Skeletal muscle tissue (tissue), 4 donors: ENCODE measurements around the gene GOLGB1. TPM values are rescaled to one million over a fixed set of nuclear protein-coding genes. Genes with fewer than 3 reads are reported as not detected.

Source experiments
- H3K27ac ChIP-seq: one replicate; pipeline ENCODE4 v1.7.0; 2013; ENCODE audit warnings: mild to moderate bottlenecking, low read depth, low read length, inconsistent platforms
- H3K27me3 ChIP-seq, 3 donors: one replicate each; pipeline ENCODE4 v1.7.0; 2013; ENCODE audit warnings: low read length in 3 of 3; ENCODE audit not compliant: control insufficient read depth in 3 of 3, insufficient read depth in 3 of 3
- H3K36me3 ChIP-seq, 3 donors: one replicate each; pipeline ENCODE4 v1.7.0; 2013; ENCODE audit warnings: low read length in 3 of 3; ENCODE audit not compliant: control insufficient read depth in 3 of 3, insufficient read depth in 3 of 3
- H3K4me1 ChIP-seq, 3 donors: one replicate each; pipeline ENCODE4 v1.7.0; 2013; ENCODE audit warnings: low read length in 3 of 3, mild to moderate bottlenecking in 3 of 3; ENCODE audit not compliant: control insufficient read depth in 3 of 3, insufficient read depth in 3 of 3
- H3K4me3 ChIP-seq, 3 donors: one replicate each; pipeline ENCODE4 v1.7.0; 2013; ENCODE audit warnings: low read length in 3 of 3
- H3K9ac ChIP-seq, 3 donors: one replicate each; pipeline ENCODE4 v1.7.0; 2013; ENCODE audit warnings: low read length in 3 of 3, mild to moderate bottlenecking in 3 of 3, moderate library complexity in 2 of 3, low read depth in 1 of 3
- H3K9me3 ChIP-seq, 3 donors: one replicate each; pipeline ENCODE4 v1.7.0; 2013; ENCODE audit warnings: low read length in 3 of 3; ENCODE audit not compliant: control insufficient read depth in 3 of 3
- total RNA-seq: library from RNA; depleted of rRNA; stranded (reverse); fragments of >200 nt; gene quantifications from one replicate; pipeline ENCODE4 v1.2.3, GENCODE V29; 2014
- donor health status: Osteomylitis.

Gene GOLGB1
- total RNA-seq, 1 donor from 2014 or later, result 20.4 TPM

DNA sequence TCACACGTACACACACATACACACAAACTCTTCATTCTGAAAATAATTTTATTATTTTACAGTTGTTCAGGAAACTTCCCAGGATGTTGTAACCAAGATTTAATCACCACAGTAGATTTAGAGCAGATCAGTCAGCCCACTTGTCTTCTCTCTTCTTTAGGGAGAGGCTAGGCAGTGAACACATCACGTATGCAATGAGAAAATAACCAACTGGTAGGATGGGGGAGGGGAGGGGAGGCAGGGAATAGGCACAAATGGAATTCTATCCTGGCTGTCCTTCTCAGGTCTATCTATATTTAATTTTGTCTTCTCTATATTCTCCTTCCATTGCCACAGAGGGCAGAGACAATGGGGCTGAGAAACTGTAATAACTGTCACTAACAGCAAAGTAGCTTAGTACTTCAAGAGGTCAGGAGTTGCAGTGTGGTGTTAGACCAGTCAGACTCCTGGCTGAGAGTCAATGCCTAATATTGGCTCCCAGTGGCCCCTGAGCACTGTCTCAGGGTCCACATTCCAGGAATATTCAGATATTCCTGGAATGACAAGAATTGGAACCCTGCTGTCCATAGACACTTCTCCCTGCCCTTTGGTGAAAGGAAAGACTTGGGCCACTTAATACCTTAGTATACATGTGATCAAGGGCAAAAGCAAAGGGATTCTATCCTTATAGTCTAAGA is 86.2 kb downstream of the GOLGB1 start:
- H3K4me3 ChIP-seq, result no peak overlapping the region
- no peaks in the 10 kb centered on the region for H3K27me3 ChIP-seq
- H3K27ac ChIP-seq, result peak overlapping the region; percentile 28
- H3K9me3 ChIP-seq, result no peaks in the 10 kb centered on the region
- peaks cover 6 to 13% (median 8%) of the 10 kb centered on the region in 3 donors for H3K4me1 ChIP-seq
- H3K9ac ChIP-seq, result no peak overlapping the region
- peaks cover 22 to 45% (median 39%) of the 10 kb centered on the region in 3 donors for H3K36me3 ChIP-seq

DNA sequence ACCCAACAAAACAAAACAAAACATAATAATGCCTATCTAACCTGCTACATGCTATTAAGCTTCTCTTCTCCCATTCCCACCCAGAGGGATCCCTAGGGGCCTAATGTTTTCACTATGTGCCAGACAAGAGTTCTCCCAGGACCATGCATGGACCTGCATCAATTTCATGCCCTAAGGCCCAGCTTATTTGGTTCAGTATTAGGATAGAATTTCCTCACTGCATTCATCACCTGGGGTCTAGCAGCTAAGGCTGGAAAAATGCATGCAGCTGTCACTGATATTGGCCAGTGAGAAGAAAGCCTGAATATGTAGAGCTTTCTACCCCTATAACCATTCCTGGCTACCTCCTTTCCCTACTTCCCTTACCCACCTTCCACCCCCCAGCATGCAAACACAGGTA is 86.8 kb downstream of the GOLGB1 start:
- H3K36me3 ChIP-seq, result peaks cover 22 to 40% (median 35%) of the 10 kb centered on the region in 3 donors

DNA sequence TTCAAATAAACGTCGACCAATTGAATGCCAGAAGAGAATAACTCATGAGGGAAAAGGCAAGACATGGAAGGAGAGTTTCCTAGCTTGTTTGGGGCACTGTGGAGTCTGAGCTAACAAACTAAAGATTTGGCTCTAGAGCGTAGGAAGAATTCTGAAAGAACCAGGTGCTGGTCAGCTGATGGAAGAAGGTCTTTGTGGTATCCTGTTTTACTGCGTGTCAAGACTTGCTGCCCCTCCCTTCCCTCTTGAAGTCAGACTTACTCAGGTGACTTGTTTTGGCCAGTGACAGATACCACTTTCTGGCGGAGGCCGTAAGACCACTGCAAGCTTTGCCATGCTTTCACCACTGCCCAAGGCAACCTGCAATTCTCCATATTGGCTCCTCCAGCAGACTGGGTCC is 88.2 kb downstream of the GOLGB1 start:
- H3K27ac ChIP-seq, result peak overlapping the region; percentile 68
- no peak overlapping the region for H3K4me3 ChIP-seq
- H3K9me3 ChIP-seq, result no peaks in the 10 kb centered on the region
- peaks cover 16 to 27% (median 23%) of the 10 kb centered on the region in 3 donors for H3K36me3 ChIP-seq
- H3K27me3 ChIP-seq, result no peaks in the 10 kb centered on the region
- peaks cover 6 to 13% (median 8%) of the 10 kb centered on the region in 3 donors for H3K4me1 ChIP-seq
- no peak overlapping the region for H3K9ac ChIP-seq

More for the DNA sequence above, 86.8 kb downstream of the GOLGB1 start:
- H3K27ac ChIP-seq, result no peak overlapping the region
- peaks cover 6 to 13% (median 8%) of the 10 kb centered on the region in 3 donors for H3K4me1 ChIP-seq
- no peak overlapping the region for H3K4me3 ChIP-seq
- no peaks in the 10 kb centered on the region for H3K27me3 ChIP-seq
- H3K9me3 ChIP-seq, result no peaks in the 10 kb centered on the region
- no peak overlapping the region for H3K9ac ChIP-seq

DNA sequence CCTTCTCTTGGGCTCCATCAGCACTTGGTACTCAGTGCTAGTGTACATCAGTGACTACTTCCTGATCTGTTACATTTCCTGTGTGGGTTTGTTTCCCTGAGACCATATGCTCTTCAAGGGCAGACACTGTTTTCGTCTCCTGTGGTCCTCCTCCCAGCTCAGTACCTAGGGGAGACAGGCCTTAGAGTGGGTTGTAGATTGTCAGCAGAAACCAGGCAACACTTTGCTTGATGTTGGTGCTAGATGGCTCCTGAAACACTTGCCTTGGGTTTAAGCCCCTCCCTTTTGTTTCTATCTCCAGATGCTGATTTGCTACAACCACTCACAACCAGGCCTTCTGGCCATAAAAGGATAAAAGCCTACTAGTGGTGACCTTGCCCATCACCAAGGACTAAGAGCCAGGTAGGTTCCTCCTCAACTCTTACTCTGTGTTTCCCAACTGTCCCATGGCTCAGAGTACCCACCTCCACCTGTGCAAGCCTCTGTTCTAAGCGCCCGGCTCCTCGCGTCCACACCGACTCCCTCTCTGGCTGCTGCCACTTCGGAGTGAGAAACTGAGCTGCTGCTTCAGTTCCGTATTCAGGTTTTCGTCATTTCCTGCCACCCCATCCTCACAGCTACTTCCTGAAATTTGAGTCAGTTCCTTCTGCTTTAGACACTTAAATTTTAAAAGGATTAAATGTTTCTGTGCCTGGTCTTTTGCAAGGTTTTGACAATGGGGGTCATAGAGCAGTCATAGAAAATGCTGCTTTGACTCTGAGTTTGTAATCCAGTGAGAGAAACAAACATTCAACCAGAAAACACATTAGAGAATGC is 89.0 kb downstream of the GOLGB1 start, which contains the start of gene HCLS1:
HCLS1 (minus strand) TSS at position 548 of the 816 bp plus-strand sequence. CDS start 2,556 bp downstream, outside the sequence.
- Histone ChIP-seq H3K4me1 (peaks cover 6 to 13% (median 8%) of the 10 kb centered on the region in 3 donors), H3K4me3 (peak within 1 kb of the TSS; percentile 24 to 67 (median 48)), H3K27ac (peak within 1 kb of the TSS; percentile 68), H3K9me3 (no peaks in the 10 kb centered on the region), H3K9ac (peak within 1 kb of the TSS in 2 of 3 donors; percentile 1 to 17), H3K27me3 (no peaks in the 10 kb centered on the region), H3K36me3 (peaks cover 10 to 21% (median 15%) of the 10 kb centered on the region in 3 donors)

DNA sequence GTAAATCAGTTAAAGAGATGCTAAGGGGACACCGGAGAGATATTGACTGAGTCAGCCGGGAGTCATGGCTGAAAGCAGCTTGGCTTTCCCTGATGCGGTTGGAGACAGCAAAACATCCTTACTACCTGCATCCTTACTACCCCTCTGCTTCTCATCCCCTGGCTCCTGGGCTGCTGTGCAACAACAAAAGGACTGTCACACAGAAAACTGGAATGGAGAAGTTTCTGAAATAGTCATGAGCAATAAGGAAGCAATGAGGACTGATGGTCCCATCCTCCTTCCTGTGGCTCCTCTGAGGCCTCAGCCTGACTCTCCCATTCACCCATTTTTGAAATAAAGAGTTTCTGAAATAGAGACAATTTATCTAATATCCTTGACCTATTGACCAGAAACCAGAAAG is 90.0 kb downstream of the GOLGB1 start:
- Histone ChIP-seq H3K4me3 (peak overlapping the region in 2 of 3 donors; percentile 48 to 67), H3K4me1 (peaks cover 6 to 13% (median 8%) of the 10 kb centered on the region in 3 donors), H3K36me3 (peaks cover 5 to 11% (median 10%) of the 10 kb centered on the region in 3 donors), H3K9ac (no peak overlapping the region), H3K9me3 (no peaks in the 10 kb centered on the region), H3K27me3 (no peaks in the 10 kb centered on the region), H3K27ac (no peak overlapping the region)

DNA sequence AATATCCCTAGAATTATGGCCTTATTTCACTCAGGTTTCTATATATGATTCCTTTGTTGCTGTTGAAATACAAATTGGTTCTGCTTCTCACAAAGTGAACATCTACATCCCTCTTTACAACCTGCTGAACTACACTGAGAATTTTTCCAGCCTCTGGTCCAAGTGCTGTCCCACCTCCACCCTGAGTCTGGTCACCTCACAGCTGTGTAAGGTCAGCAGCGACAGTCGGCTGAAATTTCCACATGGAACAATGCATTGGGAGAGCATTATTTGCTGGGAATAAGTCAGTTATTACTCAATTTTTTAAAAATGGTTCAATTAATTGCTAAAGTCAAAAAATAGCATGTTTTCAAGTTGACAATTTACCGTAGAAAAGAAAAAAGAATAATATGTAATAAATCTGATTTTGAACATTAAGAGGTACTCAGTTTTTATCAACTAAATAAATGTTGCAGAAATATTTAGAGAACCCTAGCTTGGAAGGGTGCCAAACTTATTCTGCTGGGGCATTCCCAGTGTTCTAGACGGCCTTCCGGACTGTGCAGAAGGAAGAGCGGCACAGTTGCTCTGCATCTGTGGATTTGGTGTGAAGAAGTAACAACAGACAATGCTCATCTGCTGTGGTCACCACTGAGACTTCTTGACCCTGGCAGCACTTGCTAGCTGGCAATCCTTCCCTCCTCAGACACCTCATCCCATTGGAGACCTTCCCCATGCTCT is 90.7 kb downstream of the GOLGB1 start:
- Histone ChIP-seq H3K4me1 (peaks cover 6 to 13% (median 8%) of the 10 kb centered on the region in 3 donors), H3K27me3 (no peaks in the 10 kb centered on the region), H3K36me3 (peaks cover 0 to 6% (median 4%) of the 10 kb centered on the region in 3 donors), H3K9ac (no peak overlapping the region), H3K9me3 (no peaks in the 10 kb centered on the region), H3K4me3 (no peak overlapping the region), H3K27ac (no peak overlapping the region)

DNA sequence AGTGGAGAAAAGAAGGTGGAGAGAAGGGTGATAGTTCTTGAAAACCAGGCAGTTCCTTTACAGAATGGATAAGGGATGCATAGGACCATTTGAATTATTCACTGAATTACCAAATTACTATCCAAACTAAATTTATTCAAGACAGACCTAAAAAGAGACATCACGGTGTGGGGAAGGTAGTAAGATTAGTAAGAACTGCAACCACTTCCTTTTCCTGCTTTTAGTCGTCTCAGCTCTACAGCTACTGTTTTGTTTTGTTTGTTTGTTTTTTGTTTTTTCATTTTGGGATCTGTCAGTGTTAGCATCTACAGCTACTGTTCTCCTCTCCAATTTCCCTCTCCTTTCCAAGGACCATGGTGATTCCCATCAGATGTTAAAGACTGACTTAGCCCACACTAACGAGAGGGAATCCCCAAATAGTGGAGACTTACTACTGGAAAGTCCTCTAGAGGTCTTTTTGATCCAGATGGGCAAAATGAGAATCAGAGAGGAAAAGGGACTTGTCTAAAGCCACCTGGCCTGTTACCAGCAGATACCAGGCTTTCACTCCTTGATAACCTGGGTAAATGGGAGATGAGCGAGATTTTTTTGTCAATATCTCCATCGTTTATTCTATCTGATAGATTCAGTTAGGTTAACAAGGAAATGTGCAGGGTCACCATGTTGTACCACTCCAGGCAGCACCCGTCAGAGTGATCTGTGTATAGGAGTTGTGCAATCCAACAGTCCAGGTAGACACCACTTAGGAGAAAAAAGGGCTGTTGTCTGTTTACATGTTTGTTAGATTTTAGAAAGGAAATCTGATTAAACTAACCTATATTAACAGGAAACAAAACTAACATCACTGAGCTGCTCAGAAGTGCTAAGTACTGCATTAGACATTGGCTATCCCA is 94.8 kb downstream of the GOLGB1 start:
- H3K4me1 ChIP-seq, result no peaks in the 10 kb centered on the region
- no peaks in the 10 kb centered on the region for H3K9me3 ChIP-seq
- no peak overlapping the region for H3K27ac ChIP-seq
- no peaks in the 10 kb centered on the region for H3K27me3 ChIP-seq
- no peaks in the 10 kb centered on the region for H3K36me3 ChIP-seq
- H3K9ac ChIP-seq, result no peak overlapping the region
- no peak overlapping the region for H3K4me3 ChIP-seq

DNA sequence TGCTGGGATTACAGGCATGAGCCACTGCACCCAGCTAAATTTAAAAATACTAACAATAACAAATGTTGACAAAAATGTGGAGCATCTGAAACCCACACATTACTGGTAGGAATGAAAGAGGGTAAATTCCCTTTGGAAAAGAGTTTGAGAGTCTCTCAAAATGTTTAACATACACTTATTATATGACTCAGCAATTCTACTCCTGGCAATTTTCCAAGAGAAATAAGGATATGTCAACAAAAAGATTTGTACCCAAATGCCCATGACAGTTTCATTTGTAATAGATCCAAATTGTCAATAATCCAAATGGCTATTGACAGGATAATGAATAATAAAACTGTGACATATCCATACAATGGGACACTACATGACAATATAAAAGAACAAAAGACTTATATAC is 97.9 kb downstream of the GOLGB1 start:
- Histone ChIP-seq H3K27ac (no peak overlapping the region), H3K36me3 (no peaks in the 10 kb centered on the region), H3K4me1 (peaks cover 5 to 7% (median 7%) of the 10 kb centered on the region in 3 donors), H3K9ac (no peak overlapping the region), H3K9me3 (no peaks in the 10 kb centered on the region), H3K27me3 (no peaks in the 10 kb centered on the region), H3K4me3 (no peak overlapping the region)

DNA sequence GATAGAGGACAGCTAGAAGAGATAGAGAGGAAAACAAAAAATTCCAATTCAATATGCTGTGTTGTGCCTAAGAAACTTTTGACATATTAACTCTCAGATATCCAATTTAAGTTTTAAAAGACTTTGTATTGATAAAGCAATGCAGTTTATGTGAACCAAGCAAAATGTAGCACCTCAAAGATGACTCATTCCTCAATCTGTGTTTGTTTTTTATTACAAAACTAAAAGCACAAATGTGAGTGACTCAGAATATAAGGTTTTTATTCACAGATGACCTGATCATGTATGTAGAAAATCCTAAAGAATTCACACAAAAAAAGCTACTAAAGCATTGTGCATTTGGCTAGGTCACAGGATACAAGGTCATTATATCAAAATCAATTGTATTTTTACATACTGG is 99.9 kb downstream of the GOLGB1 start:
- H3K27ac ChIP-seq, result no peak overlapping the region

More for the DNA sequence above, 99.9 kb downstream of the GOLGB1 start:
- Histone ChIP-seq H3K4me1 (peaks cover 5 to 7% (median 7%) of the 10 kb centered on the region in 3 donors), H3K9me3 (no peaks in the 10 kb centered on the region), H3K9ac (no peak overlapping the region), H3K4me3 (no peak overlapping the region), H3K27me3 (no peaks in the 10 kb centered on the region), H3K36me3 (no peaks in the 10 kb centered on the region)
